Testis (tissue), 5 donors: ENCODE results near the gene TFPI2. TPM values are rescaled to one million over a fixed set of nuclear protein-coding genes. Genes with fewer than 3 reads are reported as not detected.
A peak's percentile ranks its signal among the peaks of the same experiment; 100 is the strongest.

ENCODE experiments used
- DNase-seq: peaks from one replicate; pipeline ENCODE4 v3.0.0-alpha.2; 2019
- H3K27ac ChIP-seq, 2 donors: fragments of 200-600 bp; sonication (generic); one replicate each; pipeline ENCODE4 v1.5.1; 2019
- H3K27me3 ChIP-seq: fragments of 200-600 bp; sonication (generic); one replicate; pipeline ENCODE4 v1.5.1; 2019
- H3K36me3 ChIP-seq: fragments of 200-600 bp; sonication (generic); one replicate; pipeline ENCODE4 v1.5.1; 2017; ENCODE audit warnings: low read depth; ENCODE audit errors: missing control alignments
- H3K4me1 ChIP-seq: fragments of 200-600 bp; sonication (generic); one replicate; pipeline ENCODE4 v1.5.1; 2019
- H3K4me3 ChIP-seq, 2 donors: fragments of 200-600 bp; sonication (generic); one replicate each; pipeline ENCODE4 v1.5.1; 2017 to 2019
- H3K9me3 ChIP-seq: fragments of 200-600 bp; sonication (generic); one replicate; pipeline ENCODE4 v1.5.1; 2017
- CTCF ChIP-seq, 3 experiments: fragments of 450-650 bp in 2 of 3; fragments of 200-600 bp in 1 of 3; sonication (generic) in 1 of 3; IDR thresholded peaks; one replicate each; pipeline ENCODE4 v1.5.1; 2016 to 2019; ENCODE audit warnings: antibody characterized with exemption in 3 of 3, mild to moderate bottlenecking in 2 of 3, moderate library complexity in 1 of 3
- POLR2A ChIP-seq: fragments of 450-650 bp; IDR thresholded peaks from one replicate; pipeline ENCODE4 v1.6.1; 2017; ENCODE audit warnings: antibody characterized with exemption, mild to moderate bottlenecking, moderate library complexity
- WGBS, 2 donors: methylation state at CpG; one replicate each; pipeline ENCODE4 v1.1.5; 2018; 5-methylcytosine and 5-hydroxymethylcytosine counted together
- intact Hi-C: fragments of 100-400 bp; cut with DNase I; formaldehyde crosslinking; loops from one replicate; pipeline ENCODE4 v1.15.1; 2023; ENCODE audit warnings: low total_unique reads
- long read RNA-seq, 2 donors: transcript quantifications; one replicate each; lab custom pipeline, GENCODE V29; 2026
- polyA plus RNA-seq: library from polyadenylated mRNA; stranded (reverse); fragments of 350-450 nt; fragmentation: Illumina TruSeq; extraction: RNeasy Lipid Tissue Mini Kit (QIAGEN cat#74804); gene quantifications from one replicate; pipeline ENCODE4 v1.2.3, GENCODE V29; 2014; ENCODE audit warnings: low read depth, low replicate concordance; ENCODE audit not compliant: insufficient read depth
- total RNA-seq, 2 donors: library from RNA; depleted of rRNA; stranded (reverse); fragments of >200 nt; gene quantifications; one replicate each; pipeline ENCODE4 v1.2.3, GENCODE V29; 2016

Gene TFPI2, protein sequence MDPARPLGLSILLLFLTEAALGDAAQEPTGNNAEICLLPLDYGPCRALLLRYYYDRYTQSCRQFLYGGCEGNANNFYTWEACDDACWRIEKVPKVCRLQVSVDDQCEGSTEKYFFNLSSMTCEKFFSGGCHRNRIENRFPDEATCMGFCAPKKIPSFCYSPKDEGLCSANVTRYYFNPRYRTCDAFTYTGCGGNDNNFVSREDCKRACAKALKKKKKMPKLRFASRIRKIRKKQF
- total RNA-seq (1 to 10 TPM; 1.3 to 1.8 TPM), polyA plus RNA-seq (4.6 TPM)
- long read RNA-seq, donor 1, transcript TFPI2-201 (5 exons, 2,445 nt), result major isoform, 8 of 8 reads
- long read RNA-seq, donor 1, partial matches to known transcripts, result 0 of 8 reads
- long read RNA-seq, donor 1, other reads (novel, unspliced or antisense), result 0 of 8 reads
- long read RNA-seq, donor 2, partial matches to known transcripts, result 0 of 2 reads
- long read RNA-seq, donor 2, other reads (novel, unspliced or antisense), result 0 of 2 reads

DNA sequence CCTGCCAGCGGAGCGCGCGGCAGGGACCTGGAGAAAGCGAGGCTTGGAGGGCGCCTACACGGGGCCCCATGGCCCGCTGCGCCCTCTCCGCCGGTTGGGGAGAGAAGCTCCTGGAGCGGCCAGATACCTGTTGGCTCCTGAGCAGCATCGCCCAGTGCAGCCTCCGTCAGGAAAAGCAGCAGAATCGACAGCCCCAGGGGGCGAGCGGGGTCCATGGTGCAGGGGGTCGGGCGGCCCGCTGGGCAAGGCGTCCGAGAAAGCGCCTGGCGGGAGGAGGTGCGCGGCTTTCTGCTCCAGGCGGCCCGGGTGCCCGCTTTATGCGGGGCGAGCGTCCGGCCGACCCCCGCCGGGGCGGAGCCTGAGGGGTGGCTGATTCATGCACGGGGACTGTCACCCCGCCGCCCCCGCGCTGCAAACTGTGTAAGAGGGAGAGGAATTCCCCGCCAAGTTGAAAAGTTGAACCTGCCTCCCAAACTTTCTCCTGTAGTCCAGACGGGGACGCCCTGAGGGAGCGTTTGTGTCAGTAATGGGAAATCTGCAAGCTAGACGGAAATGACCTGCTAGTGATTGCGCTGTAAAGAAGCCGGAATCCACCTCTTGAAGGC, at the start of gene TFPI2:
TFPI2 (minus strand) TSS at position 290 of the 605 bp plus-strand sequence; CDS start at position 215, 75 bp downstream.
- intact Hi-C loops, result no loop called here
- peak; percentile 18 for DNase-seq
- WGBS, 2 donors, result 1 to 2% methylated on average over 9 to 49 of the region's 49 CpGs
- TF ChIP-seq CTCF (IDR thresholded peaks at IDR 0.05) (no peak), POLR2A (no peak)
- no peak within 1 kb of the TSS for H3K27ac ChIP-seq
- H3K4me3 ChIP-seq, result peak within 1 kb of the TSS; percentile 40 to 62
- no peaks in the 10 kb centered on the region for H3K27me3 ChIP-seq
- no peaks in the 10 kb centered on the region for H3K9me3 ChIP-seq
- no peaks in the 10 kb centered on the region for H3K36me3 ChIP-seq
- H3K4me1 ChIP-seq, result peaks cover 5% of the 10 kb centered on the region

DNA sequence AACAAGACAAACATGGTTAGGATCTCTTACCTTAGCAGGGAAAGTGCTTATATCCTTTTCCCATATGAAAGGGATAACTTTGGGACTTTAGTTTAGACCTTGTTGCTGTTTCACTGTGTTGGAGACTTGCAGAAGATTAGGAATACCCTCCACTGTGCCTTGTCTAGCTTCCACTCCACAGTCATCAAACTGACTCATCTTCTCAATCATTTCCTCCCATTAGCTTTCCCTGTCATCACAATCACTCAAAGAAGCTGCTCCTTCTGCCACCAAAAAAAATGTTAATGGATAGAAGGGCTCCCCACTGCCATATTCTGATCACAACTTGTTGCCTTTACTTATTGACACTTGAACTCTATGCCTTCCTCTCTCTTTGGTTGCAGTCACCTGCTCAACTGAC, 47.7 kb upstream of the TFPI2 start:
- Histone ChIP-seq H3K36me3 (no peaks in the 10 kb centered on the region), H3K27me3 (no peaks in the 10 kb centered on the region), H3K4me1 (no peaks in the 10 kb centered on the region), H3K4me3 (no peak overlapping the region), H3K9me3 (no peaks in the 10 kb centered on the region), H3K27ac (no peak overlapping the region)
- intact Hi-C loops, result no loop called here
- TF ChIP-seq POLR2A, result no peak
- TF ChIP-seq CTCF (IDR thresholded peaks at IDR 0.05), result no peak
- no peak for DNase-seq

DNA sequence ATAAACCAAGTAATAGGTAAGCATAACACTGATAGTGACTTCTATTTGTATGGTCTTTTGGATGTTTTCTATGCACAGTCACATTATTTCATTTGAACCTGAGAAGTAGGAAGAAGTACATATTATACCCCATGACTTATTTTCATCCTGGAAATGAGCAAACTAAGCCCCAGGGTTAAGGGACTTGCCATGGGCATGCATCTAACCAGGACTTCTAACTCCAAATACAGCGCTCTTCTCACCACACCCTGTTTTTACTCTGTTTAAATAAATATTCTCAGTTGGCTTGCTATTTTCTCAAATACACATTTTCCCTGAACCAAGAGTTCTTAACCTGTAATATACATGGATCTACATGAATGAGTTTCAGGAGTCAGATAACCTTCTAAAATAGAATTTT, 47.3 kb upstream of the TFPI2 start:
- Histone ChIP-seq H3K4me1 (no peaks in the 10 kb centered on the region), H3K27ac (no peak overlapping the region), H3K9me3 (no peaks in the 10 kb centered on the region), H3K4me3 (no peak overlapping the region), H3K36me3 (no peaks in the 10 kb centered on the region), H3K27me3 (no peaks in the 10 kb centered on the region)
- WGBS, 2 donors, result 92 to 94% methylated on average over 1 of the region's 1 CpG
- intact Hi-C loops, result no loop called here
- TF ChIP-seq POLR2A (no peak), CTCF (IDR thresholded peaks at IDR 0.05) (no peak)
- DNase-seq, result no peak

- no peak for TF ChIP-seq POLR2A
- TF ChIP-seq CTCF (IDR thresholded peaks at IDR 0.05), result no peak
- Histone ChIP-seq H3K4me1 (no peaks in the 10 kb centered on the region), H3K4me3 (no peak overlapping the region), H3K27ac (no peak overlapping the region), H3K27me3 (no peaks in the 10 kb centered on the region), H3K36me3 (no peaks in the 10 kb centered on the region), H3K9me3 (no peaks in the 10 kb centered on the region)
- WGBS, 2 donors, result 75 to 82% methylated on average over 2 of the region's 2 CpGs
- intact Hi-C loops, result no loop called here
- DNase-seq, result no peak
Measured at GRCh38 chr7:93935102-93935501, 44.5 kb upstream of the TFPI2 start.
